ENCODE measurements around the gene SIX1.

SIX1 gene

GRCh38 chr14:60648934-60649874, at the start of gene SIX1:
TSS of gene SIX1 (minus strand) at chr14:60649477. CDS start at chr14:60649189, 288 bp downstream.
- DNase-seq: peak; percentile 84 to 93

- DNase-seq: no peak
Observed at GRCh38 chr14:60695327-60695726, 46.0 kb upstream of the SIX1 start.

GRCh38 chr14:60691383-60692113, 42.3 kb upstream of the SIX1 start:
- no peak for DNase-seq

GRCh38 chr14:60686865-60687264, 37.6 kb upstream of the SIX1 start:
- DNase-seq: no peak

- no peak for DNase-seq
Observed at GRCh38 chr14:60684203-60684602, 34.9 kb upstream of the SIX1 start.

GRCh38 chr14:60681271-60681670, 32.0 kb upstream of the SIX1 start:
- no peak for DNase-seq

GRCh38 chr14:60680511-60680910, 31.2 kb upstream of the SIX1 start:
- no peak for DNase-seq

- no peak for DNase-seq
Observed at GRCh38 chr14:60679566-60680258, 30.4 kb upstream of the SIX1 start.

GRCh38 chr14:60677701-60678100, 28.4 kb upstream of the SIX1 start:
- no peak for DNase-seq

GRCh38 chr14:60670989-60671388, 21.7 kb upstream of the SIX1 start:
- no peak for DNase-seq

GRCh38 chr14:60668431-60669112, 19.3 kb upstream of the SIX1 start:
- no peak for DNase-seq

GRCh38 chr14:60665177-60665550, 15.9 kb upstream of the SIX1 start:
- DNase-seq: peak; percentile 34 to 61

GRCh38 chr14:60662982-60663381, 13.7 kb upstream of the SIX1 start:
- no peak for DNase-seq

GRCh38 chr14:60661721-60662120, 12.4 kb upstream of the SIX1 start:
- DNase-seq: no peak

- DNase-seq: peak; percentile 9 to 47
Observed at GRCh38 chr14:60658909-60659585, 9.8 kb upstream of the SIX1 start.

- DNase-seq: no peak
Observed at GRCh38 chr14:60658211-60658690, 9.0 kb upstream of the SIX1 start.

GRCh38 chr14:60657456-60658210, 8.4 kb upstream of the SIX1 start:
- DNase-seq: no peak

GRCh38 chr14:60656686-60657455, 7.6 kb upstream of the SIX1 start:
- peak in 1 of 2 experiments; percentile 29 for DNase-seq

- no peak for DNase-seq
Observed at GRCh38 chr14:60655898-60656685, 6.8 kb upstream of the SIX1 start.
